A549 (cell line): ENCODE measurements around the gene ZCCHC24. TPM values are rescaled to one million over a fixed set of nuclear protein-coding genes. Genes with fewer than 3 reads are reported as not detected.
A peak's percentile ranks its signal among the peaks of the same experiment; 100 is the strongest.
"Not testable (repeated sequence)": the region's sequence is repeated elsewhere in the genome, so short reads cannot be mapped to it uniquely, and the experiment has no call there.

ENCODE experiments used
- ATAC-seq, 2 experiments: fragments of 200-7000 bp in 1 of 2; fragments of >200 bp in 1 of 2; cut with Nextera tagmentation in 1 of 2; cut with Tn5 transposase in 1 of 2; 3 replicates each; pipeline versions ENCODE4 v1.8.0 to v1.9.1; 2018 to 2020; ENCODE audit warnings: mild to moderate bottlenecking in 1 of 2, moderate library complexity in 1 of 2
- CTCF ChIA-PET: fragments of 300-600 bp; sonication (Branson Sonifier 250); formaldehyde crosslinking; extraction: SDS; loops from one replicate; lab custom pipeline; 2021; ENCODE audit warnings: antibody characterized with exemption, inconsistent platforms; lab: Yijun Ruan, JAX
- POLR2A ChIA-PET: fragments of 350-600 bp; formaldehyde crosslinking; extraction: SDS; loops from one replicate; lab custom pipeline; 2021; ENCODE audit warnings: antibody characterized with exemption, inconsistent platforms; lab: Yijun Ruan, JAX
- DNase-seq, 2 experiments: peaks; one replicate each; pipeline versions ENCODE4 v3.0.0 to v3.0.0-alpha.2; 2011 to 2016; ENCODE audit warnings: low read depth in 1 of 2, low spot score in 1 of 2
- FAIRE-seq: peaks from 2 replicates; lab custom pipeline; 2011; peaks lifted over from hg19 to GRCh38; lab: Jason Lieb, UNC
- H3K27ac ChIP-seq, 2 experiments: fragments of >200 bp; sonication (Bioruptor Twin); formaldehyde crosslinking; 3 replicates each; pipeline ENCODE4 v1.5.1; 2016 to 2017
- H3K4me1 ChIP-seq: fragments of >200 bp; sonication (Bioruptor Twin); formaldehyde crosslinking; 3 replicates; pipeline ENCODE4 v1.6.1; 2016
- H3K4me2 ChIP-seq: fragments of >200 bp; sonication (Bioruptor Twin); formaldehyde crosslinking; 3 replicates; pipeline ENCODE4 v1.6.1; 2016
- H3K4me3 ChIP-seq: fragments of >200 bp; sonication (Bioruptor Twin); formaldehyde crosslinking; 3 replicates; pipeline ENCODE4 v1.5.1; 2016
- H3K9me3 ChIP-seq: fragments of >200 bp; sonication (Bioruptor Twin); formaldehyde crosslinking; 3 replicates; pipeline ENCODE4 v1.6.1; 2016
- BHLHE40 ChIP-seq: IDR thresholded peaks from 2 replicates; pipeline ENCODE4 v1.6.1; 2012; ENCODE audit warnings: low read depth, low read length, inconsistent platforms
- CBX8 ChIP-seq: fragments of 200-600 bp; sonication (generic); IDR thresholded peaks from 2 replicates; pipeline ENCODE4 v1.6.1; 2016
- ESRRA ChIP-seq: fragments of 150-350 bp; IDR thresholded peaks from 2 replicates; pipeline ENCODE4 v1.6.1; 2014; ENCODE audit warnings: mild to moderate bottlenecking, low read length, borderline replicate concordance
- FOXS1 ChIP-seq: fragments of 250-450 bp; sonication (Bioruptor Pico); IDR thresholded peaks from 2 replicates; pipeline ENCODE4 v1.5.0; 2020; ENCODE audit warnings: mild to moderate bottlenecking, moderate library complexity
- HDAC2 ChIP-seq: fragments of 200-600 bp; sonication (generic); IDR thresholded peaks from 2 replicates; pipeline ENCODE4 v1.6.1; 2016
- HOXB13 ChIP-seq: fragments of 250-450 bp; sonication (Bioruptor Pico); IDR thresholded peaks from 2 replicates; pipeline ENCODE4 v1.5.0; 2020; ENCODE audit warnings: low read depth, mild to moderate bottlenecking, moderate library complexity
- JUNB ChIP-seq: fragments of >200 bp; sonication (Bioruptor Twin); formaldehyde crosslinking; IDR thresholded peaks from 2 replicates; pipeline ENCODE4 v1.6.1; 2016
- KDM5A ChIP-seq: fragments of 200-600 bp; sonication (generic); IDR thresholded peaks from 2 replicates; pipeline ENCODE4 v1.6.1; 2016; ENCODE audit warnings: antibody characterized with exemption, mild to moderate bottlenecking
- MAZ ChIP-seq: fragments of 150-350 bp; IDR thresholded peaks from 2 replicates; pipeline ENCODE4 v1.6.1; 2014; ENCODE audit warnings: antibody characterized with exemption, low read depth, low read length, borderline replicate concordance
- NPAS2 ChIP-seq: fragments of 250-450 bp; sonication (Bioruptor Pico); IDR thresholded peaks from 2 replicates; pipeline ENCODE4 v1.8.0; 2022; ENCODE audit warnings: mild to moderate bottlenecking, moderate library complexity, borderline replicate concordance
- RAD21 ChIP-seq, 2 experiments: fragments of >200 bp in 1 of 2; sonication (Bioruptor Twin) in 1 of 2; formaldehyde crosslinking in 1 of 2; IDR thresholded peaks in 1 of 2; conservative IDR thresholded peaks in 1 of 2; 2 replicates in 1 of 2; 3 replicates in 1 of 2; pipeline ENCODE4 v1.6.1; 2012 to 2018; ENCODE audit warnings: inconsistent platforms in 1 of 2
- RARB ChIP-seq: fragments of 250-450 bp; sonication (Bioruptor Pico); IDR thresholded peaks from 2 replicates; pipeline ENCODE4 v1.8.0; 2021; ENCODE audit warnings: mild to moderate bottlenecking, moderate library complexity
- SMC3 ChIP-seq: fragments of >200 bp; sonication (Bioruptor Twin); formaldehyde crosslinking; IDR thresholded peaks from 3 replicates; pipeline ENCODE4 v1.6.1; 2018; ENCODE audit warnings: inconsistent platforms
- USF2 ChIP-seq: fragments of 450-650 bp; IDR thresholded peaks from 2 replicates; pipeline ENCODE4 v1.6.1; 2014; ENCODE audit warnings: antibody characterized with exemption
- ZNF302 ChIP-seq: fragments of 250-450 bp; sonication (Bioruptor Pico); IDR thresholded peaks from 2 replicates; pipeline ENCODE4 v1.9.0; 2021; ENCODE audit warnings: inconsistent platforms, mild to moderate bottlenecking, moderate library complexity
- ZSCAN20 ChIP-seq: fragments of 250-450 bp; sonication (Bioruptor Pico); IDR thresholded peaks from 2 replicates; pipeline ENCODE4 v1.8.0; 2022; ENCODE audit warnings: mild to moderate bottlenecking, moderate library complexity
- WGBS: methylation state at CpG from one replicate; pipeline ENCODE4 v1.1.6; 2017; ENCODE audit errors: missing lambda C conversion rate; 5-methylcytosine and 5-hydroxymethylcytosine counted together
- polyA plus RNA-seq, 4 experiments: library from polyadenylated mRNA; depleted of rRNA in 3 of 4; stranded (reverse); fragments of >200 nt; fragmentation: RNase III in 1 of 4; extraction: RNeasy Plus Mini Kit Qiagen cat#74134 plus additional on column Dnase treatment in 1 of 4; gene quantifications; 2 replicates in 3 of 4; 3 replicates in 1 of 4; pipeline ENCODE4 v1.2.3, GENCODE V29; 2011 to 2017
- TF ChIP-seq, protein P1 (sequence below): fragments of >200 bp; sonication (Bioruptor Twin); formaldehyde crosslinking; IDR thresholded peaks from 2 replicates; pipeline ENCODE4 v1.6.1; 2016
- TF ChIP-seq, protein P2 (sequence below): IDR thresholded peaks from 2 replicates; pipeline ENCODE4 v1.6.1; 2012; ENCODE audit warnings: low read depth, borderline replicate concordance

Gene ZCCHC24
- polyA plus RNA-seq, 2 of the 4 experiments (the other 2 are of a cell fraction) = 2.4 to 4.2 TPM

DNA sequence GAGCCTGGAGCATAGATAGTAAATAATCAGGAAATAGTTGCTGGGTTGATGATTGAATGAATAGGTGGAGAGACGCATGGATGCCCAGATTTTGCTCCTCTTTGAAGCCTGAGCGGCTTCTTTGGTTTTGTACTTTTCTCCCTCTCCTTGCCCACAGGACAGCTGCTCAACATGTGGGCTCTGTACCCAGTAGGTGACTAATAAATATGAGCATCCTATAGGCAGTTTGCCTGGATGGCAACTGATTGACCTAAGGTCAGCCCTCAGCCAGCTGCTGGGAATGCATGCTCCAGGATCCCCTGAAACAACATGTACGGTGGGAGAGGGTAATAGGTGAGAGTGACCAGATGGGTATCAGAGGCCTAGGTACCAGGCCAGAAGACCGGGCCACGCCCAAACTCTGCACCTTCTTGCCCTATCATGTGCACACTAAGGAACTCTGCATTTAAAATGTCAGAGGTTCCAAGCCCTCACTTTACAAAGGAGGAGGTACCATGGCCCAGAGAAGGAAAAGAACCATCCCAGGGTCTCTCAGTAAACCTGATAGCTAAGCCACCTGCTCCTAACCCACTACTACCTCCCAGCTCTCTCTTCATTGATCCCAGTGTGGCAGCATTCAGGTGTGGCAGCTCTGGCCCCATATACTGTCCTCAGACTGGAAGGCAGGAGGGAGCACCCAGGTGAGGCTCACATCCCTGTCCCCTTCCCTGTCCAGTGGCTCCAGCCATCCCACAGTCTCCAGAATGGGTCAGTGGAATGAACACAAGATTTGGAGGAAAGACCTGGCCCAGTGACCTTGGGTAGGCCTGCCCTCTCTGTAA, 2.7 kb upstream of the ZCCHC24 start:
- H3K4me1 ChIP-seq = peaks cover 22% of the 10 kb centered on the region
- no peaks in the 10 kb centered on the region for H3K9me3 ChIP-seq
- H3K27ac ChIP-seq = no peak overlapping the region
- DNase-seq (no peak), FAIRE-seq (no peak), ATAC-seq (no peak)
- POLR2A ChIA-PET = no interaction called here
- no peak overlapping the region for H3K4me3 ChIP-seq
- WGBS = 76% methylated on average over 5 of the region's 5 CpGs
- no peak overlapping the region for H3K4me2 ChIP-seq
- CTCF ChIA-PET = interaction anchor here (1.2 to 3.3 kb wide), 3 partner anchors 19 to 74 kb away, joined by 3 to 13 read pairs (median 3); no protein-coding TSS in a partner anchor
- TF ChIP-seq, protein P1, sequence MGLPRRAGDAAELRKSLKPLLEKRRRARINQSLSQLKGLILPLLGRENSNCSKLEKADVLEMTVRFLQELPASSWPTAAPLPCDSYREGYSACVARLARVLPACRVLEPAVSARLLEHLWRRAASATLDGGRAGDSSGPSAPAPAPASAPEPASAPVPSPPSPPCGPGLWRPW = no peak
- TF ChIP-seq MAZ = no peak
- TF ChIP-seq JUNB = no peak
- TF ChIP-seq HOXB13 = no peak
- TF ChIP-seq CBX8 = no peak
- TF ChIP-seq USF2 = no peak
- no peak for TF ChIP-seq KDM5A
- TF ChIP-seq HDAC2 = no peak
- no peak for TF ChIP-seq BHLHE40
- TF ChIP-seq NPAS2 (CRISPR knock-in tag) = no peak
- no peak for TF ChIP-seq SMC3
- TF ChIP-seq ZNF302 (CRISPR knock-in tag) = no peak
- TF ChIP-seq RARB (CRISPR knock-in tag) = no peak
- TF ChIP-seq FOXS1 (CRISPR knock-in tag) = no peak
- TF ChIP-seq, protein P2, sequence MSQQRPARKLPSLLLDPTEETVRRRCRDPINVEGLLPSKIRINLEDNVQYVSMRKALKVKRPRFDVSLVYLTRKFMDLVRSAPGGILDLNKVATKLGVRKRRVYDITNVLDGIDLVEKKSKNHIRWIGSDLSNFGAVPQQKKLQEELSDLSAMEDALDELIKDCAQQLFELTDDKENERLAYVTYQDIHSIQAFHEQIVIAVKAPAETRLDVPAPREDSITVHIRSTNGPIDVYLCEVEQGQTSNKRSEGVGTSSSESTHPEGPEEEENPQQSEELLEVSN = no peak
- TF ChIP-seq RAD21 (conservative IDR thresholded peaks at IDR 0.05 in 1 of 2, IDR thresholded peaks at IDR 0.05 in 1 of 2) = no peak

- CTCF ChIA-PET = interaction anchor here (0.9 to 3.3 kb wide), 3 partner anchors 9 to 73 kb away, joined by 3 to 13 read pairs (median 3); no protein-coding TSS in a partner anchor
- H3K27ac ChIP-seq, H3K4me2 ChIP-seq, H3K4me3 ChIP-seq, POLR2A ChIA-PET, H3K9me3 ChIP-seq, FAIRE-seq, DNase-seq, ATAC-seq: not testable (repeated sequence)
- WGBS = 97% methylated on average over 6 of the region's 6 CpGs
- peaks cover 22% of the 10 kb centered on the region for H3K4me1 ChIP-seq
These were observed 1.8 kb upstream of the ZCCHC24 start for GRCh38 chr10:79447249-79447648.

GRCh38 chr10:79446758-79447084, 1.3 kb upstream of the ZCCHC24 start:
- peak overlapping the region; percentile 75 for H3K4me3 ChIP-seq

More at GRCh38 chr10:79446758-79447084, 1.3 kb upstream of the ZCCHC24 start:
- H3K27ac ChIP-seq = peak overlapping the region in 1 of 2 experiments; percentile 84; a peak in 3 of 6 replicates
- ATAC-seq (no peak), DNase-seq (no peak), FAIRE-seq (no peak)
- H3K4me2 ChIP-seq = peak overlapping the region; percentile 96
- TF ChIP-seq ESRRA = peak; percentile 70; the same call in 1 of the 2 replicates
- TF ChIP-seq ZSCAN20 (CRISPR knock-in tag) = no peak
- no peaks in the 10 kb centered on the region for H3K9me3 ChIP-seq
- 55% methylated on average over 16 of the region's 16 CpGs for WGBS
- H3K4me1 ChIP-seq = peaks cover 22% of the 10 kb centered on the region
- ChIA-PET CTCF (interaction anchor here (0.9 to 3.3 kb wide), 3 partner anchors 10 to 73 kb away, joined by 3 to 13 read pairs (median 3); no protein-coding TSS in a partner anchor), POLR2A (interaction anchor here (0.7 to 1.8 kb wide), 3 partner anchors 11 to 87 kb away, joined by 4 to 10 read pairs (median 10); no protein-coding TSS in a partner anchor)
